ENCODE data around the gene ING3. TPM values are rescaled to one million over a fixed set of nuclear protein-coding genes. Genes with fewer than 3 reads are reported as not detected.

ING3 gene
- total RNA-seq, 4 donors from 2014 or later: 5.8 to 9.9 (median 6.7) TPM

- Histone ChIP-seq H3K4me1 (peaks cover 82% of the 10 kb centered on the region in 2 donors), H3K4me3 (no peak overlapping the region), H3K9me3 (no peaks in the 10 kb centered on the region), H3K36me3 (peaks cover 0 to 10% of the 10 kb centered on the region in 2 donors), H3K27ac (peak overlapping the region; percentile 54 to 98 (median 94)), H3K27me3 (no peaks in the 10 kb centered on the region)
- no peak for TF ChIP-seq POLR2A (IDR thresholded peaks at IDR 0.05)
- TF ChIP-seq CTCF (IDR thresholded peaks at IDR 0.05 in 4 of 5, conservative IDR thresholded peaks at IDR 0.05 in 1 of 5): no peak
- no peak for ATAC-seq
- intact Hi-C loops (cut with DNase I; ENCODE audit: low total_unique reads) (no loop called here), in situ Hi-C loops (cut with MboI; ENCODE audit: low sequenced_read_pairs in 4 of 4) (no loop called here)
- no peak for DNase-seq
Measured at GRCh38 chr7:121020249-121020988, 69.8 kb downstream of the ING3 start.

GRCh38 chr7:121020989-121021969, 70.7 kb downstream of the ING3 start:
- ATAC-seq: no peak
- no peak for DNase-seq
- H3K27ac ChIP-seq: peak overlapping the region; percentile 54 to 98 (median 94)
- no peaks in the 10 kb centered on the region for H3K9me3 ChIP-seq
- no peak overlapping the region for H3K4me3 ChIP-seq
- intact Hi-C loops (cut with DNase I; ENCODE audit: low total_unique reads) (no loop called here), in situ Hi-C loops (cut with MboI; ENCODE audit: low sequenced_read_pairs in 4 of 4) (no loop called here)
- H3K4me1 ChIP-seq: peaks cover 79 to 80% of the 10 kb centered on the region in 2 donors
- no peaks in the 10 kb centered on the region for H3K27me3 ChIP-seq
- H3K36me3 ChIP-seq: peaks cover 0 to 1% of the 10 kb centered on the region in 2 donors
- TF ChIP-seq POLR2A (IDR thresholded peaks at IDR 0.05) (no peak), CTCF (IDR thresholded peaks at IDR 0.05 in 4 of 5, conservative IDR thresholded peaks at IDR 0.05 in 1 of 5) (no peak)

GRCh38 chr7:121023194-121023593, 72.6 kb downstream of the ING3 start:
- in situ Hi-C loops (cut with MboI; ENCODE audit: low sequenced_read_pairs in 4 of 4): no loop called here

More at GRCh38 chr7:121023194-121023593, 72.6 kb downstream of the ING3 start:
- TF ChIP-seq POLR2A (IDR thresholded peaks at IDR 0.05): no peak
- TF ChIP-seq CTCF (IDR thresholded peaks at IDR 0.05 in 4 of 5, conservative IDR thresholded peaks at IDR 0.05 in 1 of 5): no peak
- H3K9me3 ChIP-seq: no peaks in the 10 kb centered on the region
- peak overlapping the region; percentile 54 to 98 (median 94) for H3K27ac ChIP-seq
- no peaks in the 10 kb centered on the region for H3K27me3 ChIP-seq
- H3K4me3 ChIP-seq: peak overlapping the region in 1 of 4 donors; percentile 7
- ATAC-seq: no peak
- intact Hi-C loops (cut with DNase I; ENCODE audit: low total_unique reads): no loop called here
- peaks cover 71 to 76% of the 10 kb centered on the region in 2 donors for H3K4me1 ChIP-seq
- DNase-seq: no peak
- H3K36me3 ChIP-seq: no peaks in the 10 kb centered on the region

Data from gastrocnemius medialis (tissue), 4 donors.